Testis (tissue), 3 donors: Measurements from ENCODE around the gene RGS3. TPM values are rescaled to one million over a fixed set of nuclear protein-coding genes. Genes with fewer than 3 reads are reported as not detected.

Source experiments
- DNase-seq: peaks from one replicate; pipeline ENCODE4 v3.0.0-alpha.2; 2019
- H3K27ac ChIP-seq, 2 donors: fragments of 200-600 bp; sonication (generic); one replicate each; pipeline ENCODE4 v1.5.1; 2019
- H3K27me3 ChIP-seq: fragments of 200-600 bp; sonication (generic); one replicate; pipeline ENCODE4 v1.5.1; 2019
- H3K36me3 ChIP-seq: fragments of 200-600 bp; sonication (generic); one replicate; pipeline ENCODE4 v1.5.1; 2017; ENCODE audit warnings: low read depth; ENCODE audit errors: missing control alignments
- H3K4me1 ChIP-seq: fragments of 200-600 bp; sonication (generic); one replicate; pipeline ENCODE4 v1.5.1; 2019
- H3K4me3 ChIP-seq, 2 donors: fragments of 200-600 bp; sonication (generic); one replicate each; pipeline ENCODE4 v1.5.1; 2017 to 2019
- H3K9me3 ChIP-seq: fragments of 200-600 bp; sonication (generic); one replicate; pipeline ENCODE4 v1.5.1; 2017
- POLR2A ChIP-seq: fragments of 450-650 bp; IDR thresholded peaks from one replicate; pipeline ENCODE4 v1.6.1; 2017; ENCODE audit warnings: antibody characterized with exemption, mild to moderate bottlenecking, moderate library complexity
- WGBS, 2 donors: methylation state at CpG; one replicate each; pipeline ENCODE4 v1.1.5; 2018; 5-methylcytosine and 5-hydroxymethylcytosine counted together
- intact Hi-C: fragments of 100-400 bp; cut with DNase I; formaldehyde crosslinking; loops from one replicate; pipeline ENCODE4 v1.15.1; 2023; ENCODE audit warnings: low total_unique reads
- polyA plus RNA-seq: library from polyadenylated mRNA; stranded (reverse); fragments of 350-450 nt; fragmentation: Illumina TruSeq; extraction: RNeasy Lipid Tissue Mini Kit (QIAGEN cat#74804); gene quantifications from one replicate; pipeline ENCODE4 v1.2.3, GENCODE V29; 2014; ENCODE audit warnings: low read depth, low replicate concordance; ENCODE audit not compliant: insufficient read depth
- total RNA-seq, 2 donors: library from RNA; depleted of rRNA; stranded (reverse); fragments of >200 nt; gene quantifications; one replicate each; pipeline ENCODE4 v1.2.3, GENCODE V29; 2016
- TF ChIP-seq, protein P1 (sequence below), 3 experiments: fragments of 450-650 bp in 2 of 3; fragments of 200-600 bp in 1 of 3; sonication (generic) in 1 of 3; IDR thresholded peaks; one replicate each; pipeline ENCODE4 v1.5.1; 2016 to 2019; ENCODE audit warnings: antibody characterized with exemption in 3 of 3, mild to moderate bottlenecking in 2 of 3, moderate library complexity in 1 of 3

The RGS3 gene
- total and polyA plus RNA-seq, 3 donors from 2014 or later, result 84.8 to 125 (median 119) TPM

GRCh38 chr9:113609562-113610318 lies 146.2 kb downstream of the RGS3 start:
- H3K36me3 ChIP-seq, result no peaks in the 10 kb centered on the region
- TF ChIP-seq, protein P1, sequence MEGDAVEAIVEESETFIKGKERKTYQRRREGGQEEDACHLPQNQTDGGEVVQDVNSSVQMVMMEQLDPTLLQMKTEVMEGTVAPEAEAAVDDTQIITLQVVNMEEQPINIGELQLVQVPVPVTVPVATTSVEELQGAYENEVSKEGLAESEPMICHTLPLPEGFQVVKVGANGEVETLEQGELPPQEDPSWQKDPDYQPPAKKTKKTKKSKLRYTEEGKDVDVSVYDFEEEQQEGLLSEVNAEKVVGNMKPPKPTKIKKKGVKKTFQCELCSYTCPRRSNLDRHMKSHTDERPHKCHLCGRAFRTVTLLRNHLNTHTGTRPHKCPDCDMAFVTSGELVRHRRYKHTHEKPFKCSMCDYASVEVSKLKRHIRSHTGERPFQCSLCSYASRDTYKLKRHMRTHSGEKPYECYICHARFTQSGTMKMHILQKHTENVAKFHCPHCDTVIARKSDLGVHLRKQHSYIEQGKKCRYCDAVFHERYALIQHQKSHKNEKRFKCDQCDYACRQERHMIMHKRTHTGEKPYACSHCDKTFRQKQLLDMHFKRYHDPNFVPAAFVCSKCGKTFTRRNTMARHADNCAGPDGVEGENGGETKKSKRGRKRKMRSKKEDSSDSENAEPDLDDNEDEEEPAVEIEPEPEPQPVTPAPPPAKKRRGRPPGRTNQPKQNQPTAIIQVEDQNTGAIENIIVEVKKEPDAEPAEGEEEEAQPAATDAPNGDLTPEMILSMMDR (IDR thresholded peaks at IDR 0.05), result no peak
- no peak for TF ChIP-seq POLR2A
- no peaks in the 10 kb centered on the region for H3K27me3 ChIP-seq
- 26 to 44% methylated on average over 21 of the region's 21 CpGs for whole genome bisulfite sequencing, 2 donors
- intact Hi-C loops, result no loop called here
- H3K4me3 ChIP-seq, result no peak overlapping the region
- H3K27ac ChIP-seq, result peak overlapping the region; percentile 57 to 81
- H3K9me3 ChIP-seq, result no peaks in the 10 kb centered on the region
- DNase-seq, result peak; percentile 97
- peaks cover 18% of the 10 kb centered on the region for H3K4me1 ChIP-seq

DNA sequence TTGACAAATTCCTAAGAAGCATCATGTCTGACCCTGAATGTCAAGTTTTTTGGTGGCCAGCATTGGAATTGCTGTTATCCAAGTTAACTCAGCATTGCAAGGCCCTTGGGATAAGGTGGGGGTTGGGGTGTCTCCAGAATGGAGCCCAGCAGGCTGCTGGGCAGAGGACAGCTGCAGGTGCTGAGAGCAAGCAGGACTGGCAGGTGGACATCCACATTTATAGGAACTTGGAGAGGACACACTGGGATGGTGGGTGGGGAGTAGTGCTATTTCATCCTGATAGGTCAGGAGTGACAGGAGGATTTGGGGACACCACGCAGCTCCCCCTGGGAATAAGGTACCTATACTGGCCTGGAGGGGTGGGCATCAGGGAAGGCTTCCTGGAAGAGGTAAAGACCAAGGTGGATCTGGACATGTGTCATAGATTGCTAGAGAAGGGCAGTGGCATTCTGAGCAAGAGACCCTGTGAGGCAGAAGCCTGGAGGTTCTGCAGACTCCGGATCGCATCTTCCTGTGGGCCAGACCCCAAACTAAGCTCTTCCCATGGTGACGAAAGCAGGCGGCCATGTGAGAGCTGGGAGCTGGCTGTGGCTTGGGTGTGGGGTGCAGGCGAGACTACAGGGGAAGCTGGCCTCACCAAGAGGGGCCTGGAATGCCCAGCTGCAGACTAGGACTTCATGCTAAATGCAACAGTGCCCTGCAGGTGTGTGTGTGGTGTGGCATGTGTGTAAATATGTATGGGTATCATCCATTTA lies 148.1 kb downstream of the RGS3 start:
- peaks cover 34% of the 10 kb centered on the region for H3K4me1 ChIP-seq
- no peak overlapping the region for H3K4me3 ChIP-seq
- no peaks in the 10 kb centered on the region for H3K36me3 ChIP-seq
- no peak overlapping the region for H3K27ac ChIP-seq
- no peak for TF ChIP-seq POLR2A
- TF ChIP-seq, protein P1 (IDR thresholded peaks at IDR 0.05), result no peak
- intact Hi-C loops, result no loop called here
- 83 to 90% methylated on average over 5 to 6 of the region's 6 CpGs for WGBS, 2 donors
- no peak for DNase-seq
- no peaks in the 10 kb centered on the region for H3K27me3 ChIP-seq
- no peaks in the 10 kb centered on the region for H3K9me3 ChIP-seq

DNA sequence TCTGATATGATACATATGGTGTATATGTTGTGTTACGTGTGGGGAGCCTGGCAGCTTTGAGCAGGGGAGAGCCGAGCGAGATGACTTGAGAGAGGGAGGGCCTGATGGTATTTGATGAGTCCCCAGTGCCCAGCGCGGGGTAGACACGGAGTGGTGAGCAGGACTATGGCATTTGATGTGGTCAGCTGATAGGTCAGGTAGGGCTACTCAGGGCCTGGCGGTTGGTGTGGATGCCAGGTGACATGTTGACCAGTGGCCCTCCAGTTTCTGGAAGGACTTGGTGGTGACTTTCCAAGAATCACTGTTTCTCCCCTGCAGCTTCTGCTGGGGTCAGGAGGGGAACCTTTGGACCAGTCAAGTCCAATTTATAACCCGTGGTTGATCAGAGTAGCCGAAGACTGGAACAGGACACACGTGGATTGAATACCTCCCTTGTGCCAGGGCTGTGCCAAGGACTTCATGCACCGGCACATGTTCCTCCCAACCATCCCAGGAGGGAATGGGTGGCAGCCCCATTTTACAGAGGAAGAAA lies 148.8 kb downstream of the RGS3 start:
- H3K36me3 ChIP-seq, result no peaks in the 10 kb centered on the region
- no peaks in the 10 kb centered on the region for H3K9me3 ChIP-seq
- no peak overlapping the region for H3K27ac ChIP-seq
- no peaks in the 10 kb centered on the region for H3K27me3 ChIP-seq
- 76 to 81% methylated on average over 11 of the region's 11 CpGs for WGBS, 2 donors
- peaks cover 34% of the 10 kb centered on the region for H3K4me1 ChIP-seq
- DNase-seq, result no peak
- H3K4me3 ChIP-seq, result no peak overlapping the region
- intact Hi-C loops, result no loop called here
- TF ChIP-seq, protein P1 (IDR thresholded peaks at IDR 0.05), result no peak
- TF ChIP-seq POLR2A, result no peak

DNA sequence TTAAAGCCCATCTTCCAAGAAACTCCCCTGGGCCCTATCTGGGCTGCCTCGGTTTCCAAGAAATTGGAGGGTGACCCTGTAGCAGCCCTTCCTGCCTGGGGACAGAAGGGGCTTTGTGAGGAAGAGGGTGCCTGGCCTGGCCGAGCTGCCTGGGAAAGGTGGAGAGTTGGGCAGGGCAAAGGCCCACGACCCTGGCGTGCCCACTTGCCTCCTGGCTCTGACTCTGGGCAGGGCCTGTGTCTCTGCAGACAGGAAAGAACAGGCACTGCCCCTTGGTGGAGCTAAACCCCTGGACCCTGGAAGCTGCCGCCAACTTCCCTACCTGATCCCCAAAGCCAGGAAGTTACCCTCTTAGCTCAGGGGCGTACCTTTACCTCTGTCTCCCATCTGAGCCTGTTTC lies 149.3 kb downstream of the RGS3 start:
- Histone ChIP-seq H3K9me3 (no peaks in the 10 kb centered on the region), H3K36me3 (no peaks in the 10 kb centered on the region), H3K4me3 (no peak overlapping the region), H3K27me3 (no peaks in the 10 kb centered on the region), H3K4me1 (peaks cover 34% of the 10 kb centered on the region), H3K27ac (no peak overlapping the region)
- DNase-seq, result no peak
- WGBS, 2 donors, result 88 to 89% methylated on average over 3 to 6 of the region's 6 CpGs
- TF ChIP-seq POLR2A, result no peak
- TF ChIP-seq, protein P1 (IDR thresholded peaks at IDR 0.05), result no peak
- intact Hi-C loops, result no loop called here
